Erythroblast (primary cell): ENCODE measurements around the gene IL1R2.

Experiments
- GATA1 ChIP-seq: IDR thresholded peaks from 2 replicates; pipeline ENCODE4 v1.6.1; 2011; ENCODE audit warnings: low read depth, mild to moderate bottlenecking, control low read depth, low read length, moderate library complexity
- POLR2A ChIP-seq: IDR thresholded peaks from 2 replicates; pipeline ENCODE4 v1.6.1; 2011; ENCODE audit warnings: mild to moderate bottlenecking, low read length

DNA sequence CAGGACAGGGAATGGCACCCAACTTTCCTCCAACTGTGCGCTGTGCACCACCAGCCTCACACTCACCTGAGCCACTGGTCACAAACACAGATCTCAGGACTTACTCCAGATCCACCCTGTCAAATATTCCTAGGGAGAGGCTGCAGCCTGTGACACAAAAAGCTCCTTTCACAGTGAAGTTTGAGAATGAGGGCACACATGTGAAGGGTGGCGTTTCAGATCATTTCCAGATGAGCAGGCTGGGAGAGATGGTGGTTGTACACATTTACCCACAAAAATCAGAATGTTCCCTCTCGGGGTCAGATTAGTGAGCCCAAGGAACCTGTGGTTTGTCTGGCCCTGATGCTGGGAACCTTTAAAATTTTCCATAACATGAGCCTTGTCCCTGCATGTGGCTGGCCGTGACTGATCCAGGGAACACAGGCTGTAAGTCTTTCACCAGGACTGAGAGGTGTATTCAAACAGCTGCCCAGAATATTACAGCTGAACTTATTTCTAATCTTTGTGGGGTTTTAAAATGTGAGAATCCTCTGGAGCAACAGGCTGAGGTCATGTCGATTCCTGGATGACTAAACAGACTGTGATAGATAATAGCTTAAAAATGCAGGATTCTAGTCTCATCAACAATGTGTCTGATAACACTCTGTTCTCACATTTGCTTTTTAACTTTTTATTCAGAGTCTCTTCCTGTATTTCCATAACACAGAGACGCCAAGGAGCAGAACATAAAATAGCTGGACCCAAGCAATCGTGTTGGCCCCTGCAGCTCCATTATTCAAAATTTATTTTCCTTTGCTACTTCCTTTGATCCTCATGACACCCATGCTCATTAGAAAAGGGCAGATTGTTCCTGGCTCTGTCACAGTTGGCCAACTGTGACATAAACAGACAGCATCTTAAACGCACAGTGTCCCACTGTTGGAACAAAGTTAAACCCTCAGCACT lies 35.5 kb downstream of the IL1R2 start:
- TF ChIP-seq POLR2A (no peak), GATA1 (no peak)
